ENCODE results near the gene MARCHF3.

GRCh38 chr5:127061537-127061936, 31.2 kb upstream of the MARCHF3 start:
- no peak for TF ChIP-seq CTCF (conservative IDR thresholded peaks at IDR 0.05; ENCODE audit: low read length)
- TF ChIP-seq EZH2phosphoT487 (IDR thresholded peaks at IDR 0.05; ENCODE audit: borderline replicate concordance, low read depth, low read length), result no peak
